Common myeloid progenitor, CD34-positive (primary cell): ENCODE results near the gene JPT1.

ENCODE experiments used
- CTCF ChIA-PET: fragments of 350-600 bp; sonication (Branson Sonifier 250); formaldehyde crosslinking; loops from one replicate; lab custom pipeline; 2021; ENCODE audit warnings: antibody characterized with exemption; lab: Charles Lee
- POLR2A ChIA-PET: fragments of 350-600 bp; sonication (Branson Sonifier 250); formaldehyde crosslinking; loops from one replicate; lab custom pipeline; 2021; ENCODE audit warnings: antibody characterized with exemption; lab: Charles Lee
- DNase-seq, 3 donors: peaks; one replicate each; pipeline versions ENCODE4 v3.0.0 to v3.0.0-alpha.2; 2013
- H3K27ac ChIP-seq, 2 experiments: 1 replicate in 1 of 2; 2 replicates in 1 of 2; pipeline ENCODE4 v1.7.0; 2013; ENCODE audit warnings: inconsistent platforms in 2 of 2, low read length in 2 of 2, mild to moderate bottlenecking in 2 of 2, low read depth in 1 of 2, moderate library complexity in 1 of 2; ENCODE audit not compliant: severe bottlenecking in 2 of 2, insufficient read depth in 1 of 2, poor library complexity in 1 of 2
- H3K27me3 ChIP-seq, 5 experiments: replicated peaks in 2 of 5; 1 replicate in 3 of 5; 2 replicates in 2 of 5; pipeline versions ENCODE4 v1.6.1 to v1.7.0; 2013; ENCODE audit warnings: low read length in 4 of 5, mild to moderate bottlenecking in 2 of 5, moderate library complexity in 2 of 5, inconsistent platforms in 1 of 5; ENCODE audit not compliant: insufficient read depth in 5 of 5, control insufficient read depth in 4 of 5
- H3K36me3 ChIP-seq, 4 experiments: 1 replicate in 2 of 4; 2 replicates in 2 of 4; pipeline versions ENCODE4 v1.6.1 to v1.7.0; 2013; ENCODE audit warnings: low read length in 3 of 4, control low read depth in 1 of 4, mild to moderate bottlenecking in 1 of 4; ENCODE audit not compliant: control insufficient read depth in 4 of 4, insufficient read depth in 4 of 4
- H3K4me1 ChIP-seq, 4 experiments: 1 replicate in 3 of 4; 2 replicates in 1 of 4; pipeline versions ENCODE4 v1.6.1 to v1.7.1; 2013; ENCODE audit warnings: low read length in 3 of 4, mild to moderate bottlenecking in 3 of 4, control low read depth in 1 of 4, inconsistent platforms in 1 of 4, moderate library complexity in 1 of 4; ENCODE audit not compliant: control insufficient read depth in 4 of 4, insufficient read depth in 4 of 4; ENCODE audit errors: control extremely low read depth in 1 of 4
- H3K4me3 ChIP-seq, 7 experiments: 1 replicate in 4 of 7; 2 replicates in 3 of 7; pipeline versions ENCODE4 v1.5.1 to v1.7.0; 2013; ENCODE audit warnings: mild to moderate bottlenecking in 7 of 7, low read length in 6 of 7, moderate library complexity in 6 of 7, inconsistent platforms in 2 of 7, low read depth in 2 of 7, control low read depth in 1 of 7; ENCODE audit not compliant: insufficient read depth in 4 of 7, control insufficient read depth in 1 of 7; ENCODE audit errors: extremely low read depth in 1 of 7
- H3K9me3 ChIP-seq, 5 experiments: 1 replicate in 4 of 5; 2 replicates in 1 of 5; pipeline versions ENCODE4 v1.6.1 to v1.7.1; 2013; ENCODE audit warnings: low read length in 4 of 5, mild to moderate bottlenecking in 2 of 5, inconsistent platforms in 1 of 5, low read depth in 1 of 5, moderate library complexity in 1 of 5; ENCODE audit not compliant: control insufficient read depth in 4 of 5, insufficient read depth in 2 of 5; ENCODE audit errors: control extremely low read depth in 1 of 5
- WGBS: methylation state at CpG from one replicate; pipeline ENCODE4 v1.1.5; 2013; ENCODE audit not compliant: insufficient coverage; 5-methylcytosine and 5-hydroxymethylcytosine counted together

Gene JPT1

DNA sequence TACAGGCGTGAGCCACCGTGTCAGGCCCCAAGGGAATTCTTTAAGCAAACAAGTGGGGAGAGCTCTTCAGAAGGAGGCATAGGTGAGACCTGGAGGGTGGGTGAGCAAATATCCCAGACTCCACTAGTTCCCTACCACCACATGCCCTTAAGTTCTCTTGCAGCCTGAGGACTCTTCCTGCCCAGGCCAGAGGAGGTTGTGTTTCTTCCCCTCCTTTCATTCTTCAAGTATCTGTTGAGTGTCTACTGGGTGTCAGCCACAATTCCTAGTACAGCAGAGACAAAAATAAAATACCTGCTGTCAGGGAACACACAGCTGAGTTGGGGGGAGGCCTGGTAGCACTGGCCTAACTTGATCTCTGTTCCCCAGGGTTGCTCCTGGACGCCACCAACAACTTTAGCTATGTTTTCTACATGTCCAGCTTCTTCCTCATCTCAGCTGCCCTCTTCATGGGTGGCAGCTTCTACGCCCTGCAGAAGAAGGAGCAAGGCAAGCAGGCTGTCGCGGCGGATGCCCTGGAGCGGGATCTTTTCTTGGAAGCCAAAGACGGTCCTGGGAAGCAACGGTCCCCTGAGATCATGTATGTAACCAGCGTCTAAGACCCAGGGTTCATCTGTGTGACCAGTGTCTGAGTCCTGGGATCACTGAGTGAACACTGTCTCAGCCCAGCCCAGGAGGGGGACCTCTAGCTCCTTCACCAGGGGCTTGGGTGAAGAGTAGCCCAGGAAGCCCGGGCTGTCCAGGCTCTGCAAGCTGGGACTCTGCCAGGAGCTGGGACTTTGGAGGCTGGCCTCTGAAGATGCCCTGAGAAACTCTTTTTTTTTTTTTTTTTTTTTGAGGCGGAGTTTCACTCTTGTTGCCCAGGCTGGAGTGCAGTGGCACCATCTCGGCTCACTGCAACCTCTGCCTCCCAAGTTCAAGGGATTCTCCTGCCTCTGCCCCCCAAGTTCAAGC lies 50.4 kb downstream of the JPT1 start:
- 97% methylated on average over 12 of the region's 14 CpGs for WGBS
- CTCF ChIA-PET, result interaction anchor here (1.0 to 5.2 kb wide), 9 partner anchors 11 to 68 kb away, joined by 3 to 29 read pairs (median 6); partner anchors contain the start of gene SLC16A5
- Histone ChIP-seq H3K36me3 (peaks cover 2 to 24% (median 16%) of the 10 kb centered on the region in 4 experiments), H3K4me3 (no peak overlapping the region), H3K27ac (no peak overlapping the region), H3K9me3 (no peaks in the 10 kb centered on the region), H3K27me3 (no peaks in the 10 kb centered on the region), H3K4me1 (peaks cover 0 to 22% (median 16%) of the 10 kb centered on the region in 4 experiments)
- DNase-seq, result no peak
- POLR2A ChIA-PET, result interaction anchor here (0.5 to 1.0 kb wide), 2 partner anchors 8 to 18 kb away, joined by 4 to 5 read pairs; no protein-coding TSS in a partner anchor

DNA sequence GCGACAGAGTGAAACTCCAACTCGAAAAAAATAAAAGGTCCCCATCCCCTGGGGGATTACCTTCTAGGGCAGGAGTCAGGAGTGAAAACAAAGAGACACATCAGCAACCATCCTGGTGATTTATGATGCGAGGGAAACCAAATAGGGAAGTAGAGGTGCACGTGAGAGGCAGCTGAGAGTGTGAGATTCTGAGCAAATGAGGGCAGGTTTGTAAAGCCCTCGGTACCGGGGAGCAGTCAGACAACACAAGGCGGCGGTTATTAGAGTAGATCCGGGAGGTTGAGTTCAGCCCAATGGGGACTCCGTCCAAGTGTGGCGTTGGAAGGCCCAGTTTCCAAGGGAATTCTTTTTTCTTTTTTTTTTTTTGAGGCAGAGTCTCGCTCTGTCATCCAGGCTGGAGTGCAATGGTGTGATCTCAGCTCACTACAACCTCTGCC lies 51.9 kb downstream of the JPT1 start:
- Histone ChIP-seq H3K4me1 (peaks cover 0 to 14% (median 10%) of the 10 kb centered on the region in 4 experiments), H3K4me3 (peak overlapping the region in 2 of 7 experiments; percentile 5 to 16), H3K27ac (no peak overlapping the region), H3K36me3 (peaks cover 2 to 36% (median 21%) of the 10 kb centered on the region in 4 experiments), H3K9me3 (no peaks in the 10 kb centered on the region), H3K27me3 (no peaks in the 10 kb centered on the region)
- WGBS, result 2% methylated on average over 9 of the region's 12 CpGs
- CTCF ChIA-PET, result interaction anchor here (0.7 to 3.2 kb wide), 5 partner anchors 12 to 39 kb away, joined by 3 to 17 read pairs (median 5); no protein-coding TSS in a partner anchor
- POLR2A ChIA-PET, result interaction anchor here (0.6 to 1.0 kb wide), 3 partner anchors 12 to 32 kb away, joined by 3 to 6 read pairs (median 4); no protein-coding TSS in a partner anchor
- peak; percentile 80 to 95 (median 94) for DNase-seq

DNA sequence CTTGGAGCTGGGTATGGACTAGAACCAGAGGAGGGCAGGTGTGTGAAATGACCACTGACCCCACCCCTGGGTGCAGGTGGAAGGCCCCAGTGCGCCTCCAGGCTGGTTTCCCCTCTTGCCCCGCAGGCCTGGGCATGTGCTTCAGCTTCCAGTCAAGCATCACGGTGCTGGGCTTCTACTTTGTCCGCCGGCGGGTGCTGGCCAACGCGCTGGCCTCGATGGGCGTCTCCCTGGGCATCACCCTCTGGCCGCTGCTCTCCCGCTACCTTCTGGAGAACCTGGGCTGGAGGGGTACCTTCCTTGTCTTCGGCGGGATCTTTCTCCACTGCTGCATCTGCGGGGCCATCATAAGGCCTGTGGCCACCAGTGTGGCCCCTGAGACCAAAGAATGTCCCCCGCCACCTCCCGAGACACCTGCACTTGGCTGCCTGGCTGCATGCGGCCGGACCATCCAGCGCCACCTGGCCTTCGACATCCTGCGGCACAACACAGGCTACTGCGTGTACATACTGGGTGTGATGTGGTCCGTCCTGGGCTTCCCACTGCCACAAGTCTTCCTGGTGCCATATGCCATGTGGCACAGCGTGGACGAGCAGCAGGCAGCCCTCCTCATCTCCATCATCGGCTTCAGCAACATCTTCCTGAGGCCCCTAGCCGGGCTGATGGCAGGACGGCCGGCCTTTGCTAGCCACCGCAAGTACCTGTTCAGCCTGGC lies 54.3 kb downstream of the JPT1 start:
- Histone ChIP-seq H3K9me3 (no peaks in the 10 kb centered on the region), H3K36me3 (peaks cover 2 to 37% (median 22%) of the 10 kb centered on the region in 4 experiments), H3K4me3 (no peak overlapping the region), H3K4me1 (peaks cover 0 to 31% (median 21%) of the 10 kb centered on the region in 4 experiments), H3K27me3 (no peaks in the 10 kb centered on the region), H3K27ac (no peak overlapping the region)
- WGBS, result 97% methylated on average over 30 of the region's 31 CpGs
- no peak for DNase-seq
- POLR2A ChIA-PET, result no interaction called here
- CTCF ChIA-PET, result interaction anchor here (1.1 to 3.2 kb wide), 2 partner anchors 14 to 45 kb away, joined by 3 to 17 read pairs; no protein-coding TSS in a partner anchor

DNA sequence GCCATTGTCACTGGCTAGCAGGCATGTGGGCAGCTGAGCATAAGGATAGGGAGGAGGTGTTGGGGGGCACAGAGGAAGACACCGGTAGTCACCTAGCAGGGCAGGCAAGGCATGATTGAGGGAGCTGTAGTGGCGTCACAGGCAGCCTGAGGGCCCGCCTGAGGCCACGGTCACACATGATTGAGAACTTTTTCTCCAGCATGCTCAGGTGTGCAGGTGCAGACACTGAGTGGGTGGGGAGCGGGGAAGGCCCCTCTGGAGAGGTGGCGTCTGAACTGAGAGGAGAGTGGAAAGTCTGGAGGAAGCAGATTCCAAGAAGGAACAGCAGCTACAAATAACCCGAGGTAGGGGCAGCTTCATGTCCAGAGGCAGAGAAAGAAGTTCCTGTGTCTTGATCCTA lies 55.5 kb downstream of the JPT1 start:
- peaks cover 0 to 33% (median 21%) of the 10 kb centered on the region in 4 experiments for H3K4me1 ChIP-seq
- 91% methylated on average over 6 of the region's 7 CpGs for WGBS
- ChIA-PET POLR2A (no interaction called here), CTCF (interaction anchor here (0.7 to 1.2 kb wide), 3 partner anchors 10 to 30 kb away, joined by 3 to 4 read pairs (median 3); partner anchors contain the start of gene SLC16A5)
- H3K9me3 ChIP-seq, result no peaks in the 10 kb centered on the region
- peaks cover 2 to 35% (median 20%) of the 10 kb centered on the region in 4 experiments for H3K36me3 ChIP-seq
- no peak overlapping the region for H3K27ac ChIP-seq
- H3K4me3 ChIP-seq, result no peak overlapping the region
- H3K27me3 ChIP-seq, result no peaks in the 10 kb centered on the region
- no peak for DNase-seq

DNA sequence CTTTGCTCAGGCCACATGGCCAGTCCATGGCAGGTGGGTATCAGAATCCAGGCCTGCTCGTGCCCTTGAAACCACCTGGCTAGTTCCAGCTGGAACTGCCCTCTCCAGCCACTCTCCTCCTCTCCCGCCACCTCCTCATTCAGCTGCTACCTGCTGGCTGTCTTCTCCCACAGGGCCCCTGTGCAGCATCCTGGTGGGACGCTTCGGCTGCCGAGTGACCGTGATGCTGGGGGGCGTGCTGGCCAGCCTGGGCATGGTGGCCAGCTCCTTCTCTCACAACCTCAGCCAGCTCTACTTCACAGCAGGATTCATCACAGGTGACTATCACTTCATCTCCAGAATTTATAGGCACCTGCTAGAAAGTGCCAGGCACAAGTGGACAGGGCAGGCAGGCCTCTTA lies 56.4 kb downstream of the JPT1 start:
- peaks cover 2 to 40% (median 20%) of the 10 kb centered on the region in 4 experiments for H3K36me3 ChIP-seq
- H3K9me3 ChIP-seq, result no peaks in the 10 kb centered on the region
- DNase-seq, result no peak
- no peak overlapping the region for H3K4me3 ChIP-seq
- peaks cover 0 to 38% (median 21%) of the 10 kb centered on the region in 4 experiments for H3K4me1 ChIP-seq
- ChIA-PET CTCF (interaction anchor here (3.0 kb wide), 1 partner anchor 8 kb away, joined by 15 read pairs; no protein-coding TSS in a partner anchor), POLR2A (interaction anchor here (1.3 kb wide), 1 partner anchor 21 kb away, joined by 3 read pairs; no protein-coding TSS in a partner anchor)
- WGBS, result 98% methylated on average over 7 of the region's 7 CpGs
- H3K27ac ChIP-seq, result no peak overlapping the region
- no peaks in the 10 kb centered on the region for H3K27me3 ChIP-seq

DNA sequence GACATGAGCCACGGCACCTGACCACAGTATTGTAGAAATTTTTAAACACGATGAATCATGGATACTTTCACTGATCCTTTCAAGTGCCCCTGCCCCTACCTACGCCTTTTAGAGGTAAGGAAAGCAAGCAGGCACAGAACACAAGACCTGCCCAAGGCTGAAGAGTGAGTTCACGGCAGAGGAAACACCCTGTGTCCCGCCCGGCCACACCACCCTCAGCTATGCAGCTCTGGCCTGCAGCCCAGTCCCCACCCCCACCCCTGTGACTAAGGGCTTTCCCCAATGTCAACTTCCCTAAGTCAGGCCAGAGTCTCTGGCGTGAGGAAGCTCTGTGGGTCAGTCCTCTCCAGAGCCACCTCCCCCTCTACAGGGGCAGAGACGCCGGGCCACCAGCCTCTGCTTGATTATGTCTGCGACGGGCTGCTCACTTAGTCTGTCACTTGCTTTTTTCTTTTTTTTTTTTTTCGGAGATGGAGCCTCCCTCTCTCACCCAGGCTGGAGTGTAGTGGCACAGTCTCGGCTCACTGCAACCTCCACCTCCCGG lies 58.2 kb downstream of the JPT1 start:
- DNase-seq, result peak; percentile 78 to 95 (median 95)
- 3% methylated on average over 6 of the region's 14 CpGs for WGBS
- Histone ChIP-seq H3K27me3 (no peaks in the 10 kb centered on the region), H3K27ac (peak overlapping the region in 1 of 2 experiments; percentile 64), H3K4me1 (peaks cover 0 to 41% (median 18%) of the 10 kb centered on the region in 4 experiments), H3K4me3 (peak overlapping the region in 2 of 7 experiments; percentile 26 to 50), H3K9me3 (no peaks in the 10 kb centered on the region), H3K36me3 (peaks cover 2 to 40% (median 20%) of the 10 kb centered on the region in 4 experiments)
- CTCF ChIA-PET, result interaction anchor here (1.4 to 3.7 kb wide), 5 partner anchors 10 to 35 kb away, joined by 3 to 15 read pairs (median 7); no protein-coding TSS in a partner anchor
- POLR2A ChIA-PET, result interaction anchor here (0.9 to 1.1 kb wide), 2 partner anchors 8 to 9 kb away, joined by 3 to 5 read pairs; partner anchors contain the start of gene SLC16A5
